ENCODE measurements around the gene DNMT3L.
A peak's percentile ranks its signal among the peaks of the same experiment; 100 is the strongest.

Gene DNMT3L

GRCh38 chr21:44299085-44299457 is 37.4 kb upstream of the DNMT3L start:
- H3K27me3 ChIP-seq (ENCODE audit: insufficient read depth, low read length, poor library complexity, severe bottlenecking) = no peaks in the 10 kb centered on the region
- H2AFZ ChIP-seq (ENCODE audit: low read length) = peak overlapping the region; percentile 94
- H3K4me2 ChIP-seq (ENCODE audit: low read depth, low read length, poor library complexity, severe bottlenecking) = peak overlapping the region; percentile 94
- no peaks in the 10 kb centered on the region for H3K9me3 ChIP-seq (ENCODE audit: insufficient read depth, low read depth, low read length)
- H3K4me1 ChIP-seq (ENCODE audit: insufficient read depth, low read length, poor library complexity, severe bottlenecking) = peaks cover 36% of the 10 kb centered on the region
- peaks cover 39% of the 10 kb centered on the region for H3K79me2 ChIP-seq (ENCODE audit: insufficient read depth, low read length)
- H3F3A ChIP-seq (ENCODE audit: low read depth) = no peaks in the 10 kb centered on the region
- TF ChIP-seq EZH2phosphoT487 (IDR thresholded peaks at IDR 0.05; ENCODE audit: borderline replicate concordance) (no peak), CTCF (conservative IDR thresholded peaks at IDR 0.05; ENCODE audit: low read length) (no peak)
- peak overlapping the region; percentile 91 for H3K4me3 ChIP-seq (ENCODE audit: low read length, poor library complexity, severe bottlenecking)
- peak overlapping the region; percentile 78 for H3K9ac ChIP-seq (ENCODE audit: low read depth, low read length, poor library complexity, severe bottlenecking)
- H4K20me1 ChIP-seq (ENCODE audit: insufficient read depth, low read length, poor library complexity, severe bottlenecking) = peaks cover 25% of the 10 kb centered on the region
- no peaks in the 10 kb centered on the region for H3K36me3 ChIP-seq (ENCODE audit: insufficient read depth, low read length)
- H3K9me2 ChIP-seq (replicated peaks; ENCODE audit: low read depth, low read length) = no peaks in the 10 kb centered on the region

- H3K79me2 ChIP-seq (ENCODE audit: insufficient read depth, low read length) = peaks cover 31% of the 10 kb centered on the region
- peaks cover 28% of the 10 kb centered on the region for H3K4me1 ChIP-seq (ENCODE audit: insufficient read depth, low read length, poor library complexity, severe bottlenecking)
- H2AFZ ChIP-seq (ENCODE audit: low read length) = no peak overlapping the region
- no peaks in the 10 kb centered on the region for H3F3A ChIP-seq (ENCODE audit: low read depth)
- no peak overlapping the region for H3K4me3 ChIP-seq (ENCODE audit: low read length, poor library complexity, severe bottlenecking)
- peaks cover 23% of the 10 kb centered on the region for H4K20me1 ChIP-seq (ENCODE audit: insufficient read depth, low read length, poor library complexity, severe bottlenecking)
- TF ChIP-seq CTCF (conservative IDR thresholded peaks at IDR 0.05; ENCODE audit: low read length) (peak; percentile 23), EZH2phosphoT487 (IDR thresholded peaks at IDR 0.05; ENCODE audit: borderline replicate concordance) (no peak)
- no peaks in the 10 kb centered on the region for H3K9me2 ChIP-seq (replicated peaks; ENCODE audit: low read depth, low read length)
- no peaks in the 10 kb centered on the region for H3K36me3 ChIP-seq (ENCODE audit: insufficient read depth, low read length)
- H3K9ac ChIP-seq (ENCODE audit: low read depth, low read length, poor library complexity, severe bottlenecking) = no peak overlapping the region
- H3K4me2 ChIP-seq (ENCODE audit: low read depth, low read length, poor library complexity, severe bottlenecking) = peak overlapping the region; percentile 94
- no peaks in the 10 kb centered on the region for H3K9me3 ChIP-seq (ENCODE audit: insufficient read depth, low read depth, low read length)
- H3K27me3 ChIP-seq (ENCODE audit: insufficient read depth, low read length, poor library complexity, severe bottlenecking) = no peaks in the 10 kb centered on the region
These were observed 36.6 kb upstream of the DNMT3L start for GRCh38 chr21:44298301-44298700.

GRCh38 chr21:44297525-44298290 is 36.0 kb upstream of the DNMT3L start:
- Histone ChIP-seq H3K9ac (ENCODE audit: low read depth, low read length, poor library complexity, severe bottlenecking) (no peak overlapping the region), H2AFZ (ENCODE audit: low read length) (no peak overlapping the region), H3K4me1 (ENCODE audit: insufficient read depth, low read length, poor library complexity, severe bottlenecking) (peaks cover 25% of the 10 kb centered on the region), H3F3A (ENCODE audit: low read depth) (no peaks in the 10 kb centered on the region), H3K9me3 (ENCODE audit: insufficient read depth, low read depth, low read length) (no peaks in the 10 kb centered on the region), H3K4me3 (ENCODE audit: low read length, poor library complexity, severe bottlenecking) (no peak overlapping the region), H3K27me3 (ENCODE audit: insufficient read depth, low read length, poor library complexity, severe bottlenecking) (no peaks in the 10 kb centered on the region), H3K9me2 (replicated peaks; ENCODE audit: low read depth, low read length) (no peaks in the 10 kb centered on the region), H4K20me1 (ENCODE audit: insufficient read depth, low read length, poor library complexity, severe bottlenecking) (peaks cover 23% of the 10 kb centered on the region), H3K79me2 (ENCODE audit: insufficient read depth, low read length) (peaks cover 26% of the 10 kb centered on the region), H3K36me3 (ENCODE audit: insufficient read depth, low read length) (no peaks in the 10 kb centered on the region), H3K4me2 (ENCODE audit: low read depth, low read length, poor library complexity, severe bottlenecking) (peak overlapping the region; percentile 38)
- TF ChIP-seq CTCF (conservative IDR thresholded peaks at IDR 0.05; ENCODE audit: low read length) = peak; percentile 76
- TF ChIP-seq EZH2phosphoT487 (IDR thresholded peaks at IDR 0.05; ENCODE audit: borderline replicate concordance) = no peak

Data from Loucy (cell line).